Measurements from ENCODE around the gene ORAI3.

- TF ChIP-seq CTCF (conservative IDR thresholded peaks at IDR 0.05 in 1 of 2, IDR thresholded peaks at IDR 0.05 in 1 of 2; ENCODE audit: low read depth in 1 of 2, low read length in 2 of 2) = no peak
- TF ChIP-seq EZH2 (IDR thresholded peaks at IDR 0.05; ENCODE audit: low read length, missing control alignments) = no peak
Observed at GRCh38 chr16:30925632-30925987, 23.3 kb upstream of the ORAI3 start.

Data from fibroblast of lung (primary cell).